Ramos (cell line): ENCODE data around the gene ANKMY1.

Source experiments
- in situ Hi-C: fragments of 300-500 bp; cut with MboI; formaldehyde crosslinking; loops from one replicate; pipeline ENCODE4 v1.14.3; 2022; ENCODE audit warnings: low sequenced_read_pairs; ENCODE audit not compliant: unreplicated experiment

The ANKMY1 gene

GRCh38 chr2:240525802-240526201, 32.0 kb downstream of the ANKMY1 start:
- in situ Hi-C loops = no loop called here

- in situ Hi-C loops = loop anchor here (25.0 kb wide), 1 partner anchor 187 kb away; no protein-coding TSS in a partner anchor
Measured at GRCh38 chr2:240524963-240525718, 32.6 kb downstream of the ANKMY1 start.

- in situ Hi-C loops = loop anchor here (25.0 kb wide), 1 partner anchor 189 kb away; no protein-coding TSS in a partner anchor
Measured at GRCh38 chr2:240523451-240524281, 34.1 kb downstream of the ANKMY1 start.

- in situ Hi-C loops = loop anchor here (25.0 kb wide), 1 partner anchor 190 kb away; no protein-coding TSS in a partner anchor
Measured at GRCh38 chr2:240522406-240522805, 35.4 kb downstream of the ANKMY1 start.

GRCh38 chr2:240521885-240522284, 35.9 kb downstream of the ANKMY1 start:
- in situ Hi-C loops = loop anchor here (25.0 kb wide), 1 partner anchor 190 kb away; no protein-coding TSS in a partner anchor

- in situ Hi-C loops = loop anchor here (25.0 kb wide), 1 partner anchor 191 kb away; no protein-coding TSS in a partner anchor
Measured at GRCh38 chr2:240520974-240521350, 36.8 kb downstream of the ANKMY1 start.

GRCh38 chr2:240520130-240520973, 37.4 kb downstream of the ANKMY1 start:
- in situ Hi-C loops = loop anchor here (25.0 kb wide), 1 partner anchor 192 kb away; no protein-coding TSS in a partner anchor

- in situ Hi-C loops = loop anchor here (25.0 kb wide), 1 partner anchor 193 kb away; no protein-coding TSS in a partner anchor
Measured at GRCh38 chr2:240519396-240520129, 38.2 kb downstream of the ANKMY1 start.

- in situ Hi-C loops = loop anchor here (25.0 kb wide), 1 partner anchor 193 kb away; no protein-coding TSS in a partner anchor
Measured at GRCh38 chr2:240518981-240519380, 38.8 kb downstream of the ANKMY1 start.

- in situ Hi-C loops = loop anchor here (25.0 kb wide), 1 partner anchor 195 kb away; no protein-coding TSS in a partner anchor
Measured at GRCh38 chr2:240517342-240517741, 40.4 kb downstream of the ANKMY1 start.

GRCh38 chr2:240514631-240515030, 43.2 kb downstream of the ANKMY1 start:
- in situ Hi-C loops = loop anchor here (25.0 kb wide), 1 partner anchor 198 kb away; no protein-coding TSS in a partner anchor

- in situ Hi-C loops = loop anchor here (25.0 kb wide), 1 partner anchor 199 kb away; no protein-coding TSS in a partner anchor
Measured at GRCh38 chr2:240513549-240514287, 44.1 kb downstream of the ANKMY1 start.

- in situ Hi-C loops = loop anchor here (25.0 kb wide), 1 partner anchor 199 kb away; no protein-coding TSS in a partner anchor
Measured at GRCh38 chr2:240512666-240513535, 44.9 kb downstream of the ANKMY1 start.

- in situ Hi-C loops = loop anchor here (25.0 kb wide), 1 partner anchor 200 kb away; no protein-coding TSS in a partner anchor
Measured at GRCh38 chr2:240512109-240512485, 45.7 kb downstream of the ANKMY1 start.

GRCh38 chr2:240511351-240512108, 46.3 kb downstream of the ANKMY1 start:
- in situ Hi-C loops = loop anchor here (25.0 kb wide), 1 partner anchor 201 kb away; no protein-coding TSS in a partner anchor

GRCh38 chr2:240510513-240511210, 47.1 kb downstream of the ANKMY1 start:
- in situ Hi-C loops = loop anchor here (25.0 kb wide), 1 partner anchor 202 kb away; no protein-coding TSS in a partner anchor
